OCI-LY7 (cell line): ENCODE data around the gene XAF1.

Experiments
- CTCF ChIP-seq: fragments of 200-600 bp; sonication (generic); conservative IDR thresholded peaks from 2 replicates; pipeline ENCODE4 v1.5.1; 2014; ENCODE audit warnings: mild to moderate bottlenecking, antibody characterized with exemption, low read length, moderate library complexity, mixed read lengths
- EZH2phosphoT487 ChIP-seq: fragments of 200-600 bp; sonication (generic); IDR thresholded peaks from 2 replicates; pipeline ENCODE4 v1.6.1; 2018; ENCODE audit warnings: low read depth, borderline replicate concordance, mild to moderate bottlenecking, mixed run types, antibody characterized with exemption, low read length, moderate library complexity, mixed read lengths

- TF ChIP-seq CTCF (no peak), EZH2phosphoT487 (no peak)
These were observed 26.3 kb upstream of the XAF1 start for GRCh38 chr17:6729531-6729930.
